H1 (cell line): ENCODE data around the gene STAU1.
"Not testable (repeated sequence)": the region's sequence is repeated elsewhere in the genome, so short reads cannot be mapped to it uniquely, and the experiment has no call there.

Experiments
- CTCF ChIP-seq, 3 experiments: IDR thresholded peaks; 1 replicate in 2 of 3; 2 replicates in 1 of 3; pipeline versions ENCODE4 v1.5.1 to v1.6.1; 2011; ENCODE audit warnings: low read length in 3 of 3, mild to moderate bottlenecking in 3 of 3, inconsistent platforms in 2 of 3, low read depth in 1 of 3, moderate library complexity in 1 of 3; ENCODE audit not compliant: insufficient read depth in 1 of 3; ENCODE audit errors: control extremely low read depth in 1 of 3
- YY1 ChIP-seq: IDR thresholded peaks from 2 replicates; pipeline ENCODE4 v1.6.1; 2011; ENCODE audit warnings: low read depth, mild to moderate bottlenecking, low read length

GRCh38 chr20:49134797-49135196 is 53.3 kb downstream of the STAU1 start:
- not testable (repeated sequence) for TF ChIP-seq YY1; CTCF (IDR thresholded peaks at IDR 0.05; ENCODE audit: control extremely low read depth in 1 of 3, insufficient read depth in 1 of 3, low read depth in 1 of 3, low read length in 3 of 3)
